Measurements from ENCODE around the gene ACVRL1. TPM values are rescaled to one million over a fixed set of nuclear protein-coding genes. Genes with fewer than 3 reads are reported as not detected.

ACVRL1 gene
- total RNA-seq, 2 donors from 2014 or later, result 188 to 214 TPM

GRCh38 chr12:51891843-51892242 lies 15.5 kb upstream of the ACVRL1 start:
- no peak for ATAC-seq
- intact Hi-C loops (cut with DNase I, micrococcal nuclease), result loop anchor here in 1 of 2 donors (5.0 kb wide), 1 partner anchor 90 kb away; no protein-coding TSS in a partner anchor
- DNase-seq, result no peak

DNA sequence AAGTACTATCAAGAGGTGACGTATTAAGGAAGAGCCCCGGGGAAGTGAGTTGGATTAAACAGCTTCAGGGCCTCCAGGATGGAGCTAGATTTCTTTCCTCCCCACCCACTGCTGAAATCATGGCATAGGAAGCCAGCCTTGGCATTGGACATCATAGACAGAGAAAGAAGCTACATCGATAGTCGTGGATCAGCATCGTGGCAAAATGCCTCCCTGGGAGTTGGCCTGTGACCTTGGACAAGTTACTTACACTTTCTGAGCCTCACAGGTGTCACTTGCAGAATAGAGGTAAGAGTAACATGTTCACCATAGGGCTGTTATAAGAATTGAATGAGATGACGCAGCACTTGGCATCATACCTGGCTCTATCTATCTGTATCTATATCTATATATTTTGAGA lies 13.5 kb upstream of the ACVRL1 start:
- intact Hi-C loops (cut with DNase I, micrococcal nuclease), result loop anchor here in 1 of 2 donors (5.0 kb wide), 1 partner anchor 89 kb away; no protein-coding TSS in a partner anchor
- ATAC-seq, result no peak
- no peak for DNase-seq

- no peak for DNase-seq
- ATAC-seq, result no peak
- intact Hi-C loops (cut with DNase I, micrococcal nuclease), result no loop called here
These were observed 11.7 kb upstream of the ACVRL1 start for GRCh38 chr12:51895378-51896135.

DNA sequence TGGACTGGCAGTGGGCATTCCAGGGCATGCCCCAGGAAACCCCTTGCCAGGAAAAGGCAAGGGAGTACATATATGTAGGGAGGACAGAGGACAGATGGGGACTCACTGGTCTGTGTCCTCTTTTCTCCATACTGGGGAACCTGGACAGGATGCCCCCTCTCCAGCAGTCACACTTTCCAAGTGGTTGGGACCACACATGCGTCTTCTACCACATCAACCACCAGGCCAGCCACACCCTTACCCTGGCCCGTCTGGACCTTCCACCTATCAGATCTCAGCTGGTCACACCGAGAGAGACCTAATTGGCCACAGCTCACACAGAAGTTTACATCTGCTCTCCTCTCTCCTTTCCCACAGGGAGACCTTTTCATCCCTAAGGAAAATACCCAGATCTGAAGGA lies 11.1 kb upstream of the ACVRL1 start:
- ATAC-seq (no peak), DNase-seq (no peak)
- intact Hi-C loops (cut with DNase I, micrococcal nuclease), result no loop called here

DNA sequence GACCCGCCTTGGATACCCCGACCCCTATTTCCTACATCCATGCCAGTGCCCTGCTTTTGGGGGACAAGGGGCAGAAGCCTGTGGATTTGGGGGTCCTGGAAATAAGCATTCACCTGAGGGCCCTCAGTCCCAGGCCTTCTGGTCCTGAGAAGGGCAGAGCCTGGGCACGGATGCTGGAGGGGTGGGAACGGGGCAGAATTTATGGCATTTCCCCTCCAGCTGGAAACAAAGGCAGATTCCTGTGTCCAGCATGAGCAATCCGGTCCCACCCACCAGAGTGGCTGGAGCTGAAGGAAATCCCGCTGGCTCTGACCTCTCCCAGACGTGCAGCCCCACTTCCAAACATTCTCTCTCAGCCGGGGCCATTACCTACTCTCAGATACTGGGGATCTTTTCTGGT lies 10.1 kb upstream of the ACVRL1 start:
- DNase-seq (no peak), ATAC-seq (no peak)
- intact Hi-C loops (cut with DNase I, micrococcal nuclease), result no loop called here

DNA sequence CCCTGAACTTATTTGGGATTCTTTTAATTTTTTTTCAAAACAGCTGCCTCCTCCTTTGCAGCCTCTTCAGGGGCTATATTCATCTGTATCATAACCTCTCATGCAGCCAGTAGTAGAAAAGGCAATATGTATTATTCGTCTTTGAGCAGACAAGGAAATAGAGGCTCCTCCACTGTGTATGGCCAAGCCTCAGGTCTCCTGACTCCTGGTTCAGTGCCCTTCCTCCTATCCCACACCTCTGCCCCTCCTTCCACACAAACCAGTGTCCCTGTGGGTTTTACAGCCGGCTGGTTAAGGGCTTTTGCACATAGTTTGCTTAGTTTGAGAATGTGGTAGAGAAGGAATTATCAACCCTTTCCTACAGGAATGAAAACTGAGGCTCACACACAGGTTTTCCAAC lies 8.8 kb upstream of the ACVRL1 start:
- intact Hi-C loops (cut with DNase I, micrococcal nuclease), result no loop called here

GRCh38 chr12:51898937-51899336 lies 8.4 kb upstream of the ACVRL1 start:
- DNase-seq (no peak), ATAC-seq (peak; percentile 1)
- intact Hi-C loops (cut with DNase I, micrococcal nuclease), result no loop called here

More for the DNA sequence above, 8.8 kb upstream of the ACVRL1 start:
- DNase-seq, result no peak
- peak; percentile 58 for ATAC-seq

DNA sequence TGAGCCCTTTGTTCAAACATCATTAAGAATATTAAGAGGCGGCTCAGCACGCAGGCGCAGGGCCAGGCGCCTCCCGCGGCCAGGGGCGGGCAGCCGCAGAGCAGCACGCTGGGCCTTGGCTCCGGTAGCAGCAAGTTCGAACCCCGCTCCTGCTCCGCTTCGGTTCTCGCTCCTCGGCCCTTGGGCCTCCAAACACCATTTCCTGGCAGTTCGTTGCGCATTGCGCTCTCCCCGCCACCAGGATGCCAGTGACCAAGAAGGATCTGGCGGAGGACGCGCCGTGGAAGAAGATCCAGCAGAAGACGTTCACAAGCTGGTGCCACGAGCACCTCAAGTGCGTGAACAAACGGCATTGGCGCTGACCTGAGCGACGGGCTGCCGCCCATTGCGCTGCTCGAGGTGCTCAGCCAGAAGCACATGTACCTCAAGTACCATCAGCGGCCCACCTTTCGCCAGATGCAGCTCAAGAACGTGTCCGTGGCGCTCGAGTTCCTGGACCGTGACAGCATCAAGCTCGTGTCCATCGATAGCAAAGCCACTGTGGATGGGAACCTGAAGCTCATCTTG lies 6.9 kb upstream of the ACVRL1 start:
- DNase-seq (no peak), ATAC-seq (no peak)

GRCh38 chr12:51901121-51901817 lies 6.0 kb upstream of the ACVRL1 start:
- DNase-seq (peak; percentile 65 to 73), ATAC-seq (peak; percentile 82)
- intact Hi-C loops (cut with DNase I, micrococcal nuclease), result no loop called here

More for the DNA sequence above, 6.9 kb upstream of the ACVRL1 start:
- intact Hi-C loops (cut with DNase I, micrococcal nuclease), result no loop called here

DNA sequence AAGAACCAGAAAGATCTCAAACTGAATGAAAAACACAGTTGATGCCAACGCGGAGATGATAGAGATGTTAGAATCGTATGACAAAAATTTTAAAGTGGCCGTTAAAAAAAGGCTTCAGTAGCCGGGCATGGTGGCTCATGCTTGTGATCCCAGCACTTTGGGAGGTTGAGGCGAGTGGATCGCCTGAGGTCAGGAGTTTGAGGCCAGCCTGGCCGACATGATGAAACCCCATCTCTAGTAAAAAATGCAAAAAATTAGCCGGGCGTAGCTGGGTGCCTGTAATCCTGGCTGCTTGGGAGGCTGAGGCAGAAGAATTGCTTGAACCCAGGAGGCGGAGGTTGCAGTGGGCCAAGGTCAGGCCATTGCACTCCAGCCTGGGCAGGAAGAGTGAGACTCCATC lies 5.4 kb upstream of the ACVRL1 start:
- DNase-seq, result no peak
- no peak for ATAC-seq
- intact Hi-C loops (cut with DNase I, micrococcal nuclease), result no loop called here

GRCh38 chr12:51904951-51905470 lies 2.3 kb upstream of the ACVRL1 start:
- DNase-seq, result peak in 1 of 2 donors; percentile 27
- no peak for ATAC-seq
- intact Hi-C loops (cut with DNase I, micrococcal nuclease), result no loop called here

- ATAC-seq (peak; percentile 55), DNase-seq (peak; percentile 85 to 87)
- intact Hi-C loops (cut with DNase I, micrococcal nuclease), result no loop called here
These were observed 1.6 kb upstream of the ACVRL1 start for GRCh38 chr12:51905471-51906429.

- peak; percentile 13 for ATAC-seq
- peak in 1 of 2 donors; percentile 41 for DNase-seq
These were observed 748 bp upstream of the ACVRL1 start for GRCh38 chr12:51906430-51907082.

DNA sequence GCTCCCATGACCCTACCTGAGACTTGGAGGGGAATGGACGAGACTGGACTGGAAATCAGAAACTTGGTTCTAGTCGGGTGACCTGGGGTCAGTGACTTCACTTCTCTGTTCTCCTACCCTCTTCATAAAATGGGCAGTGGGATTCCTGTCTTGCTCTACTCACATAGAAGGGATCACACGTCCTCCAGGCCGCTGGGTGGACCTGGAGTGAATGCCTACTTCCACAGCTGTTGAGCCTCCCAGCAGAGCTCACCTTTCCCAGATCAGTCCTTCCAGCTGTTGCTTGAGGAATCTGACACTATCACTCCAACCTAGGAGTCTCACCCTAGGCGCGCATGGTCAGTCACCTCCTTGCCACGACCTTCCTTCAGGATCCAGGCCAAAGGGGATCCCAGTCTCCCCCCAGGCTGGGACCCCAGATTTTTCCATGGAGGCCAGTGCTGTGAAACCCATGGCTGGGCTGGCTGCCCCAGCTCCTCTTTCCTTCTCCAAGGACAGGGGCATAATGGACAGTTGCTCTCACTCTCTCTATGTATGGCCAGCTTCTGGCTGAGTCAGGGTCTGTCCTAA lies 637 bp downstream of the ACVRL1 start:
- intact Hi-C loops (cut with DNase I, micrococcal nuclease), result no loop called here
- DNase-seq (no peak), ATAC-seq (peak; percentile 24)

More at GRCh38 chr12:51906430-51907082, 748 bp upstream of the ACVRL1 start:
- intact Hi-C loops (cut with DNase I, micrococcal nuclease), result no loop called here

- ATAC-seq (no peak), DNase-seq (no peak)
- intact Hi-C loops (cut with DNase I, micrococcal nuclease), result no loop called here
These were observed 1.7 kb downstream of the ACVRL1 start for GRCh38 chr12:51908876-51909592.

DNA sequence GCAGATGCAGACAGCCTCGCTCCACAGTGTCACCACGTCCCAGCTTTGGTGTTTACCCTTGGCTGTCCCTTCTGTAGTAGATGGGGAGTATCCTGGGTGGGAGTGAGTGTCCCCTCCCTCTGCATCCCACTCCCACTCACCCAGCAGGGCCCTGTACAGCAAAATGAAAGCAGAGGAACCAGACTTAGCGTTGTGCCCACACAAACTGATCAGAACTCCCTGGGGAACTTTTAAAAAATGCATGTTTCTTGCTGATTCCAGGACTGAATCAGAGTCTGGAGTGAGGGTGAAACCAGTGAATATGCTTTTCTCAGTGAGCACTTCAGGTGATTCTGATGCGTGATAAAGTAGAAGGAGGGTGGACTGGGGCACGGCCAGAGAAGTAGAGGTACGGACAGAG lies 2.9 kb downstream of the ACVRL1 start:
- DNase-seq (no peak), ATAC-seq (no peak)

DNA sequence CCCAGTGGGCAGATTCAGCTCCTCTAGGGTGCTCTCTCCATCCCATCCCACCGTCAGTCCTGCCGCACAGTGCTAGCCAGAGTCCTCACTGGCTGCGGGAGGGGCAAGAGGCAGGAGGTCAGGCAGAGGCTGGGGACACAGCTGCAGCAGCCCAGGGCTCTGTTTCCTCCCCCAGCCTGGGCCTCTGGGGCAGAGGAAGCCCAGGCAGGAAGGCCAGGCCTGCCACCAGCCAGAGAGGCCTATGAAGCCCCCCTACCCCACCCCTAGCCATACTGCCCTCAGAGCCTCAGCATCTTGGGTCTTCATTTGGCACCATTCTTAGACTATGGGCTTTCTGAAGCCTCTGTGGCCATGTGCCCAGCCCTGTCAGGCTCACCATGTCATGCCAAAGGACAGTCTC lies 3.4 kb downstream of the ACVRL1 start:
- no peak for DNase-seq
- no peak for ATAC-seq
- intact Hi-C loops (cut with DNase I, micrococcal nuclease), result no loop called here

More for the DNA sequence above, 2.9 kb downstream of the ACVRL1 start:
- intact Hi-C loops (cut with DNase I, micrococcal nuclease), result no loop called here
